Measurements from ENCODE around the gene CCDC160. TPM values are rescaled to one million over a fixed set of nuclear protein-coding genes. Genes with fewer than 3 reads are reported as not detected.
A peak's percentile ranks its signal among the peaks of the same experiment; 100 is the strongest.

Gene CCDC160
- total RNA-seq (7.5 and 10.2 TPM in 2 replicates), polyA plus RNA-seq (19.0 and 22.1 TPM in 2 replicates)

DNA sequence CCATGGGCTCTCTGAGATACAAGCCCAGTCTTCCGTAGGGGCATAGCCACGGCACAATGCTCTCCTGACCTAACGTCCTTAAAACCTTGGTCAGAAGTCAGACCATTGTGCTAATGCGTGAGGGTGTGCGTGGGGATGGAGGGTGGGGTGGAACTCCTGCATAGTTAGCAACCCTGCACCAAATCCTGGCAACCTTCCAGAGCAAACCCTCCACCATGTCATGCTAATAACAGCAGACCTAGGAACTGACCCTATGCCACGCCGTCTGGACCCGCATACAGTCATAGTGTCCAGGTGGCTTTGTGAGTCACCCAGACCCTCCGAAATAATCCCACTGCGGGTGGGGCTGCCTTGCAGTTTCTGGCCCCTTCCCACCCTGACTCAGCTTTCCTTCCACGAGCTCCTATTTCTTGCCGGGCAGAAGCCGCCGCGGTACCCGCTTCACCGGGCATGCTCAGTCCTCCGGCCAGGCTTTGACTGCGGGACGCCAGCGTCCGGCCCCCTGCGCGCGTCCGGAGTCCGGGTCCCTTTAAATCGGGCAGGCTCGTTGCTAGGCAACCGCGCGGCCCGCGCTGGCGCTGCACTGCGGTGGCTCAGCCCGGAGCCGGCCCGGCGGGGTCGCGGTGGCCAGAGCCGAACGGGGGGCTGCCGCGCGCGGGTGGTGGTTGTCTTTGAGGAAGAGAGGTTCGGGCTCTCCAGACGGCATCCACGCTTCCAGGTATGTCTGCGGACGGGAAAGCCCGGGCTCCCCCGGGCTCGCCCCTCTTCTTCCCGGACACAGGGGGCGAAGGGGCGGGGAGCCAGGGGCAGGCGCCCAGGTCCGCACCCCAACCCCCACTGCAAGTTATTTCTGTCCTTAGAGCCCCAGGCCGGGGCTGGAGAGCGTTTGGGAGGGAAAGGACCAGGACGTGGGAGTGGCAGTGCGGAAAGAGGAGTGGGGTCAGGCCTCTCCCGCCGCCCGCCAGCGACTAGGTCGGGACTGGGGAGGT lies at the start of gene CCDC160:
TSS of gene CCDC160 (plus strand) at position 557 of the 989 bp plus-strand sequence. CDS start 7,619 bp downstream, outside the sequence.
- Histone ChIP-seq H3K4me3 (peak within 1 kb of the TSS; percentile 90), H3K27ac (peak within 1 kb of the TSS; percentile 74), H3K27me3 (no peaks in the 10 kb centered on the region), H3K36me3 (no peaks in the 10 kb centered on the region), H3K4me1 (ENCODE audit: low read depth) (peaks cover 23% of the 10 kb centered on the region), H3K9me3 (ENCODE audit: low read depth) (no peaks in the 10 kb centered on the region)
- DNase-seq (ENCODE audit: low read depth in 1 of 2, low spot score in 1 of 2), result peak; percentile 34 to 96
- TF ChIP-seq, protein P1, sequence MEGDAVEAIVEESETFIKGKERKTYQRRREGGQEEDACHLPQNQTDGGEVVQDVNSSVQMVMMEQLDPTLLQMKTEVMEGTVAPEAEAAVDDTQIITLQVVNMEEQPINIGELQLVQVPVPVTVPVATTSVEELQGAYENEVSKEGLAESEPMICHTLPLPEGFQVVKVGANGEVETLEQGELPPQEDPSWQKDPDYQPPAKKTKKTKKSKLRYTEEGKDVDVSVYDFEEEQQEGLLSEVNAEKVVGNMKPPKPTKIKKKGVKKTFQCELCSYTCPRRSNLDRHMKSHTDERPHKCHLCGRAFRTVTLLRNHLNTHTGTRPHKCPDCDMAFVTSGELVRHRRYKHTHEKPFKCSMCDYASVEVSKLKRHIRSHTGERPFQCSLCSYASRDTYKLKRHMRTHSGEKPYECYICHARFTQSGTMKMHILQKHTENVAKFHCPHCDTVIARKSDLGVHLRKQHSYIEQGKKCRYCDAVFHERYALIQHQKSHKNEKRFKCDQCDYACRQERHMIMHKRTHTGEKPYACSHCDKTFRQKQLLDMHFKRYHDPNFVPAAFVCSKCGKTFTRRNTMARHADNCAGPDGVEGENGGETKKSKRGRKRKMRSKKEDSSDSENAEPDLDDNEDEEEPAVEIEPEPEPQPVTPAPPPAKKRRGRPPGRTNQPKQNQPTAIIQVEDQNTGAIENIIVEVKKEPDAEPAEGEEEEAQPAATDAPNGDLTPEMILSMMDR (IDR thresholded peaks at IDR 0.05; ENCODE audit: low read depth, low read length), result no peak

DNA sequence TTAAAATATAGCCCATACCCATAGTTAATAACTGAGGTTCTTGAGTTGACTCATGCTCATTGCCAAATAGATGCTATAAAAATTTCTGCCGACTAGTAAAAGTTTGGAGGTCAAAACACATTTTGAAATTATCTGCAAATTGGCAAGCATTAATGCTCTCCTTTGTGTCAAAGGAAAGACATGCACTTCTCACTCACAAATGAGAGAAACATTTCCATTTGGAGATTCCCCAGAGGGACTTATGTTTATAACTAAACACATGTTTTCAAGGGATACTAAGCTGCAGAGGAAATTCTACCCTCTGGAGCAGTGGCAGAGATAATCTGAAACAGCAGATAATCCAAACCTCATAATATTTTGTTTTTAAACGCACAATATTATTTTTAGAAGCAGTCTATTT lies 45.7 kb upstream of the CCDC160 start:
- DNase-seq (ENCODE audit: low read depth in 1 of 2, low spot score in 1 of 2), result no peak
- TF ChIP-seq, protein P1 (IDR thresholded peaks at IDR 0.05; ENCODE audit: low read depth, low read length), result no peak
- H3K9me3 ChIP-seq (ENCODE audit: low read depth), result no peaks in the 10 kb centered on the region
- no peaks in the 10 kb centered on the region for H3K36me3 ChIP-seq
- peaks cover 19% of the 10 kb centered on the region for H3K4me1 ChIP-seq (ENCODE audit: low read depth)
- no peak overlapping the region for H3K4me3 ChIP-seq
- H3K27ac ChIP-seq, result no peak overlapping the region
- H3K27me3 ChIP-seq, result no peaks in the 10 kb centered on the region

DNA sequence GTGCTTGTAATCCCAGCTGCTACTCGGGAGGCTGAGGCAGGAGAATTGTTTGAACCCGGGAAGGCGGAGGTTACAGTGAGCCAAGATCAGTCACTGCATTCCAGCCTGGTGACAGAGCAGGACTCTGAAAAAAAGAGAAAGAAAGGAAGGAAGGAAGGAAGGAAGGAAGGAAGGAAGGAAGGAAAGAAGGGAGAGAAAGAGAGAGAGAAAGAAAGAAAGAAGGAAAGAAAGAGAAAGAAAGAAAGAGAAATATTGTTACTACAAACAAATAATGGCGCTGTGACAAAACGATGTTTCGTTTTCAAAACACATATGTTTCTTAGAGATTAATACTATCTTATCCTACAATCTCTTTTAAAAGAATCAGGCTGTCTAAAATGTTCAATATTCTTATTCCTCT lies 42.1 kb upstream of the CCDC160 start:
- no peaks in the 10 kb centered on the region for H3K27me3 ChIP-seq

DNA sequence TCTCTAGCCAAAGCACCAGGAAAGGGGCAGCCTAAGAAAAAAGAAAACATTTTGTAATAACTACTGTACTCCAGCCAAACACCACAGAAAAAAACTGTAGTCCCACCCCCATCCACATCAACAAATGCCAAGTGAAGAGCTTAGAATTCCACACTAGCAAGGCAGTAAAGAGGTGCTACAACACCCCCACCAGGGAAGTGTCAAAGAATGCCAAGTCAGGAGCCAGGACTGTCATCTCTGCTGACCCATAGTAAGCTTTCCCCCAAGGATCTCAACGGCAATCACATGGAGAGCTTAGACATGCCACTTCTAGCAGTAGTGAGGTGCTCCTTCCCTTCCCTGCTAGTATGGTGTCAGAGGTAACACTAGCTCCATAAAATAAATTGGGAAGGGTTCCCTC lies 34.4 kb upstream of the CCDC160 start:
- H3K27me3 ChIP-seq, result no peaks in the 10 kb centered on the region
- H3K9me3 ChIP-seq (ENCODE audit: low read depth), result no peaks in the 10 kb centered on the region
- TF ChIP-seq, protein P1 (IDR thresholded peaks at IDR 0.05; ENCODE audit: low read depth, low read length), result no peak
- peak in 1 of 2 donors; percentile 38 for DNase-seq (ENCODE audit: low read depth in 1 of 2, low spot score in 1 of 2)
- H3K4me1 ChIP-seq (ENCODE audit: low read depth), result peaks cover 23% of the 10 kb centered on the region
- H3K36me3 ChIP-seq, result no peaks in the 10 kb centered on the region
- peak overlapping the region; percentile 4 for H3K27ac ChIP-seq
- no peak overlapping the region for H3K4me3 ChIP-seq

More for the DNA sequence above, 42.1 kb upstream of the CCDC160 start:
- H3K27ac ChIP-seq, result no peak overlapping the region
- H3K36me3 ChIP-seq, result no peaks in the 10 kb centered on the region
- H3K9me3 ChIP-seq (ENCODE audit: low read depth), result no peaks in the 10 kb centered on the region
- TF ChIP-seq, protein P1 (IDR thresholded peaks at IDR 0.05; ENCODE audit: low read depth, low read length), result no peak
- no peak overlapping the region for H3K4me3 ChIP-seq
- no peaks in the 10 kb centered on the region for H3K4me1 ChIP-seq (ENCODE audit: low read depth)
- DNase-seq (ENCODE audit: low read depth in 1 of 2, low spot score in 1 of 2), result no peak

DNA sequence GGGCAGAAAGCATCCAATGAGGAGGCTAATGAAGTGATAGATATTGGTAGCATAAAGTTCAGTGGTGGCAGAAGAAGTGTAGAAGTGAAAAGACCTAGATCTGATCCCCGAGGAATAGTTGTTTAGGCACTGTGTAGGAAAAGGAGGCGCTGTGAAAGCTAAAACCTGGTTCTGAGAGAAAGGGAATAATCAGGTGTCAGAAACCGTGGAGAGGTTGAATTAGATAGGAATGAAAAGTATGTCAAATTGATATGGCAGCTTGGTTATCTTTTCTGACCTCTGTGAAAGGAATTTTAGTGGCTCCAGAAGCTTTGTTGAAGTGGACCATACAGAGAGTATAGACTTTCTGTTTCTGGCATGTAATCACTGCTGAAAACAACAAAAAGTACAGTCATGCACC lies 30.8 kb upstream of the CCDC160 start:
- Histone ChIP-seq H3K27ac (peak overlapping the region; percentile 88), H3K4me1 (ENCODE audit: low read depth) (peaks cover 23% of the 10 kb centered on the region), H3K27me3 (no peaks in the 10 kb centered on the region), H3K9me3 (ENCODE audit: low read depth) (no peaks in the 10 kb centered on the region), H3K36me3 (no peaks in the 10 kb centered on the region), H3K4me3 (no peak overlapping the region)
- DNase-seq (ENCODE audit: low read depth in 1 of 2, low spot score in 1 of 2), result peak in 1 of 2 donors; percentile 52
- TF ChIP-seq, protein P1 (IDR thresholded peaks at IDR 0.05; ENCODE audit: low read depth, low read length), result no peak
